OCI-LY1 (cell line): ENCODE measurements around the gene SERPINE1.

Source experiments
- H2AFZ ChIP-seq: fragments of 200-600 bp; sonication (generic), shearing (Covaris generic); 2 replicates; pipeline ENCODE4 v1.6.0; 2014; ENCODE audit warnings: antibody characterized with exemption, mild to moderate bottlenecking, low read length
- H3F3A ChIP-seq: fragments of 200-600 bp; sonication (generic), shearing (Covaris generic); 2 replicates; pipeline ENCODE4 v1.6.0; 2014; ENCODE audit warnings: mild to moderate bottlenecking, antibody characterized with exemption, low read length, moderate library complexity; ENCODE audit not compliant: insufficient read depth
- H3K27ac ChIP-seq: fragments of 200-600 bp; sonication (generic); 2 replicates; pipeline ENCODE4 v1.5.1; 2014; ENCODE audit warnings: low read length, mixed run types, mild to moderate bottlenecking, low read depth; ENCODE audit not compliant: poor library complexity, severe bottlenecking
- H3K27me3 ChIP-seq: fragments of 200-600 bp; sonication (generic); 2 replicates; pipeline ENCODE4 v1.6.0; 2014; ENCODE audit warnings: antibody characterized with exemption, mild to moderate bottlenecking, low read length, moderate library complexity; ENCODE audit not compliant: insufficient read depth
- H3K36me3 ChIP-seq: fragments of 200-600 bp; sonication (generic); 2 replicates; pipeline ENCODE4 v1.6.1; 2014; ENCODE audit warnings: mild to moderate bottlenecking, antibody characterized with exemption, low read length, moderate library complexity, mixed read lengths; ENCODE audit not compliant: insufficient read depth
- H3K4me1 ChIP-seq: fragments of 200-600 bp; sonication (generic); 2 replicates; pipeline ENCODE4 v1.5.1; 2014; ENCODE audit warnings: mild to moderate bottlenecking, low read length, moderate library complexity; ENCODE audit not compliant: insufficient read depth, severe bottlenecking
- H3K4me2 ChIP-seq: fragments of 200-600 bp; sonication (generic), shearing (Covaris generic); 2 replicates; pipeline ENCODE4 v1.6.1; 2014; ENCODE audit warnings: low read length
- H3K4me3 ChIP-seq: fragments of 200-600 bp; sonication (generic); 2 replicates; pipeline ENCODE4 v1.5.1; 2014; ENCODE audit warnings: low read length, low read depth, mild to moderate bottlenecking, mixed read lengths; ENCODE audit not compliant: poor library complexity, severe bottlenecking
- H3K79me2 ChIP-seq: fragments of 200-600 bp; shearing (Covaris generic); 2 replicates; pipeline ENCODE4 v1.6.1; 2016; ENCODE audit warnings: mixed run types, low read length, mixed read lengths; ENCODE audit not compliant: insufficient read depth
- H3K9ac ChIP-seq: fragments of 200-600 bp; sonication (generic), shearing (Covaris generic); 2 replicates; pipeline ENCODE4 v1.6.1; 2014; ENCODE audit warnings: mild to moderate bottlenecking, low read length, mixed read lengths
- H3K9me2 ChIP-seq: fragments of 200-600 bp; sonication (generic), shearing (Covaris generic); 2 replicates; pipeline ENCODE4 v1.6.1; 2014; ENCODE audit warnings: low read depth, mild to moderate bottlenecking, low read length, mixed read lengths
- H3K9me3 ChIP-seq: fragments of 200-600 bp; shearing (Covaris generic); 2 replicates; pipeline ENCODE4 v1.6.1; 2014; ENCODE audit warnings: low read length, mixed read lengths
- H4K20me1 ChIP-seq: fragments of 200-600 bp; sonication (generic), shearing (Covaris generic); 2 replicates; pipeline ENCODE4 v1.6.0; 2016; ENCODE audit warnings: mild to moderate bottlenecking, low read length; ENCODE audit not compliant: insufficient read depth
- CTCF ChIP-seq: fragments of 200-600 bp; sonication (generic), shearing (Covaris generic); IDR thresholded peaks from 2 replicates; pipeline ENCODE4 v1.5.1; 2017; ENCODE audit warnings: mild to moderate bottlenecking, antibody characterized with exemption, low read length, moderate library complexity, mixed read lengths
- EZH2 ChIP-seq: fragments of 200-600 bp; sonication (generic), shearing (Covaris generic); IDR thresholded peaks from 2 replicates; pipeline ENCODE4 v1.8.0; 2017; ENCODE audit warnings: borderline replicate concordance, mixed run types, mild to moderate bottlenecking, antibody characterized with exemption, low read length, moderate library complexity, mixed read lengths

The SERPINE1 gene

GRCh38 chr7:101177644-101178043, 50.7 kb downstream of the SERPINE1 start:
- Histone ChIP-seq H2AFZ (no peak overlapping the region), H3K4me1 (no peaks in the 10 kb centered on the region), H3K9me2 (no peaks in the 10 kb centered on the region), H3K9me3 (no peaks in the 10 kb centered on the region), H3K9ac (no peak overlapping the region), H3K27me3 (peaks cover 10% of the 10 kb centered on the region), H3K27ac (no peak overlapping the region), H3F3A (no peaks in the 10 kb centered on the region), H3K79me2 (no peaks in the 10 kb centered on the region), H3K4me3 (no peak overlapping the region), H4K20me1 (no peaks in the 10 kb centered on the region), H3K36me3 (no peaks in the 10 kb centered on the region), H3K4me2 (no peak overlapping the region)
- no peak for TF ChIP-seq EZH2
- TF ChIP-seq CTCF, result no peak

GRCh38 chr7:101179117-101179516, 52.2 kb downstream of the SERPINE1 start:
- Histone ChIP-seq H3K4me2 (no peak overlapping the region), H3K9me3 (no peaks in the 10 kb centered on the region), H3K79me2 (no peaks in the 10 kb centered on the region), H3K9ac (no peak overlapping the region), H3K27ac (no peak overlapping the region), H3K27me3 (peaks cover 10% of the 10 kb centered on the region), H3F3A (no peaks in the 10 kb centered on the region), H3K9me2 (no peaks in the 10 kb centered on the region), H4K20me1 (no peaks in the 10 kb centered on the region), H3K4me3 (no peak overlapping the region), H3K36me3 (no peaks in the 10 kb centered on the region), H2AFZ (no peak overlapping the region), H3K4me1 (no peaks in the 10 kb centered on the region)
- TF ChIP-seq CTCF (no peak), EZH2 (no peak)

GRCh38 chr7:101179713-101180112, 52.8 kb downstream of the SERPINE1 start:
- Histone ChIP-seq H3K9me2 (no peaks in the 10 kb centered on the region), H3K4me2 (no peak overlapping the region), H4K20me1 (no peaks in the 10 kb centered on the region), H3K79me2 (no peaks in the 10 kb centered on the region), H3K27ac (no peak overlapping the region), H3K27me3 (peaks cover 10% of the 10 kb centered on the region), H3K9ac (no peak overlapping the region), H3K36me3 (no peaks in the 10 kb centered on the region), H3K4me3 (no peak overlapping the region), H3K9me3 (no peaks in the 10 kb centered on the region), H2AFZ (no peak overlapping the region), H3F3A (no peaks in the 10 kb centered on the region), H3K4me1 (no peaks in the 10 kb centered on the region)
- no peak for TF ChIP-seq CTCF
- TF ChIP-seq EZH2, result no peak
